IPS-18c (cell line): ENCODE results near the gene RELN.

Source experiments
- H3K4me3 ChIP-seq: 2 replicates; pipeline ENCODE4 v1.7.0; 2013; ENCODE audit warnings: low read depth, mild to moderate bottlenecking, low read length, moderate library complexity; ENCODE audit not compliant: insufficient read depth
- H3K9me3 ChIP-seq: one replicate; pipeline ENCODE4 v1.6.1; 2013; ENCODE audit warnings: mild to moderate bottlenecking, low read length, moderate library complexity; ENCODE audit not compliant: control insufficient read depth, insufficient read depth

The RELN gene

DNA sequence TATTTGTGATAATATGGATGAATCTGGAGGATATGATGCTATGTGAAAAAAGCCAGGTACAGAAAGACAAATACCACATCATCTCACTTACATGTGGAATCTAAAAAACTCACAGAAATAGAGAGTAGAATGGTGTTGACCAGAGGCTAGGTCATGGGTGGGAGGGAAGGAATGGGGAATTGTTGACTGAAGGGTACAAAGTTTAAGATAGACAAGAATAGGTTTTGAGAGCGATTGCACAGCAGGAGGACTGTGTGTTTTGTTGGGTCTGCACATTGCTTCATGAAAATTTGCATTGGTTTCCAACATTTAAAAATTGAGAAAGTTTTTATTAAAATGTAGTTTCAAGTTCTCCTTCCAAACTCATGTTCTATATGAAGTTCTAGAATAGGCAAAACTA, 551.8 kb downstream of the RELN start:
- no peaks in the 10 kb centered on the region for H3K9me3 ChIP-seq
- H3K4me3 ChIP-seq, result no peak overlapping the region

DNA sequence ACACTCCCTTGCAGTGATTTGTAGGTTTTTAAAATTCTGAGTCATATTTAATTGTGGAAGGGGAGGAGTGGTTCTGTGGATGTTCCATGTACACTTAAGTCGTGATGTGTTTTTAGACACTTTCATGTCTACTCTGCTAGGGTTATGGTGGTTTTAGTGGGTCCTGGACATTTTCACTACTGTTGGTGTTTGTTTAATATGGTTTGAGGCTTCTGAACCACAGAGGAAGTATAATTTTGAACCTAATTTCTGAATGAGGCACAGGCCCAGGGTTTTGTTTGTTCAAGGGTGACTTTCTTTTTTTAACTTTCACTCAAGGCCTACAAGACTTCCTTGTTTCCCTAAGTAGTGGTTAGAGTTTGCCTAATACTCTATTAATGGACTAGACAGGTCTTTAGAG, 556.7 kb downstream of the RELN start:
- Histone ChIP-seq H3K9me3 (no peaks in the 10 kb centered on the region), H3K4me3 (no peak overlapping the region)

DNA sequence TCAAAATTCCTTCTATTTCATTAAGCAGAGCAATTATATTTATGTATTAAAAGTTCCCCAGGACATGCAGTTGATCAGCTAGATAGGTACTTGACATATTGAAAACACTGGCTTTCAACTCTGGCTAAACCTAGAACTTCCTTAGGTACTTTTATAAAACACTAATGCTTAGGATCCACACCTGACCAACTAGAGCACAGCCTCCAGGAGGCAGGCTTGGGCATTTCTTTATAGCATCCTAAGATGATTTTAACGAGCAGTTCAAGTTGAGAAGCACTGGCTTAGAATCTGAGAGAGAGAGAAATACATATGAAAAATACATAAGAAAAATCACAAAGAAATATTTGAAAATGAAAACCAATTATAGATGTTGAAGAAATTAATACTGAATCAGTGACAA, 564.3 kb downstream of the RELN start:
- H3K4me3 ChIP-seq, result no peak overlapping the region
- no peaks in the 10 kb centered on the region for H3K9me3 ChIP-seq

DNA sequence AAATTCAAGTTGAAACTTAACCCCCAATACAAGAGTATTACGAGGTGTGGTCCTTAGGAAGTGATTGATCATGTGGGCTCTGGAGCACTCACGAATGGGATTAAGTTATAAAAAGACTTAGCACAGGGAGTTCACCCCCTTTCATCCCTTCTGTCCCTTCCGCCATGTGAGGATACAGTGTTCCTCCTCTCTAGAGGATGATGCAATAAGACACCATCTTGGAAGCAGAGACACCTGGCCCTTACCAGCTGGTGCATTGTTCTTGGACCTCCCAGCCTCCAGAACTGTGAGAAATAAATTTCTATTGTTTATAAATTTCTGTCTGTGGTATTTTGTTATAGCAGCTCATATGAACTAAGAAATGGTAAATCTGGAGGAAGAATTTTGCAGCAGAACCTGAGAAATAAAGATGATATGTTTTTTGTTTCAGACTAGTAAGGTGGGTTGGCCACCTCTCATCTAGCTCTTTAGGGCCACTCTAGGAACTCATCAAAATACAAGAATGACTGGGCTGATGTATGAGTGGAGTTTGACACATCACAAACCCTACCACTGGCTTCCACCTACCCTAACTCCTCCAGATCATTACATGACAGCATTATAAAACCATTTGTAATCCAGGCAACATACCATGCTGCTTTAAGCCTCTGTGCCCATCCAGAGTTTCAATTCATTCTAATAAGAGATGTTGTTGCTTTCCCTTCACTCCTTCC, 565.8 kb downstream of the RELN start:
- Histone ChIP-seq H3K9me3 (no peaks in the 10 kb centered on the region), H3K4me3 (no peak overlapping the region)
